ENCODE data around the gene ZNF135. TPM values are rescaled to one million over a fixed set of nuclear protein-coding genes. Genes with fewer than 3 reads are reported as not detected.

ZNF135 gene
- total RNA-seq, 1 experiment from 2014 or later: not detected

DNA sequence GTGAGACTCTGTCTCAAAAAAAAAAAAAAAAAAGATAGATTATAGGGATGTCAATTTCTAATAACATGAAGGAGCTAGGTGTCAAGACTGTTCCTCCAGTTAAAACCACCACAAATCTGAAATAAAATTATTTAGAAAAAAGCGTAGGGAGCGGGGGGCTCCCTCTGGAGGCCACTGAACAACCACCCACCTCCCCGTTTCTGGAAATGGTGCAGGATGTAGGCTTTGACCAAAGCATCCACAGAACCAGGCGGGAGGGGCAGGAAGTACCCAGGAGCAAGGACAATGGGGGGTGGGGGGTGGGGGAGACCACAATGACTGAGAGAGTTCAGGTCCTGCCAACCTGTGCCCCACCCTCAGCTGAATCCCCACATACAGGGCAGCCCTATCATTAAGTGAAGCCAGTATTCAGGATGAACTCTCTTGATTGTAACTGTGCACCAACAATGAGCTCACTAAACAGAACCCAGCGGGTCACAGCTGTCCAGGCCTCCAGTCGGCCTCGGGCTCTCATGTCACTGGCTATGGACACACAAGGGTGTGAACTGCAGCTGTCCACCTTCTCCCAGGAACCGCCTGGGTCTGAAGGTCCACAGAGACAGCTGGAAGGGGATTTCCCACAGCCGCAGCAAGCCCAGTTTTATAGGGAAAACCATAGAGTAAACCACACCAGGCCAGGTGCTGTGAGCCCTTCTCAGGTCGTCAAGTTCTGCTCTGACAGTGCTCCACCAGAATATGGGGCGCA is 32.3 kb downstream of the ZNF135 start:
- Histone ChIP-seq H3K9me3 (ENCODE audit: low read length) (peaks cover 46% of the 10 kb centered on the region), H3K4me1 (ENCODE audit: insufficient read depth, low read length) (no peaks in the 10 kb centered on the region), H3F3A (ENCODE audit: low read length, unreplicated experiment) (no peaks in the 10 kb centered on the region), H3K4me2 (ENCODE audit: low read length) (no peak overlapping the region), H3K4me3 (ENCODE audit: low read length) (no peak overlapping the region), H3K79me2 (ENCODE audit: low read length) (no peaks in the 10 kb centered on the region), H4K20me1 (ENCODE audit: low read length) (no peaks in the 10 kb centered on the region), H3K9ac (ENCODE audit: low read length) (no peak overlapping the region), H2AFZ (ENCODE audit: low read length) (no peak overlapping the region), H3K27me3 (ENCODE audit: low read length) (no peaks in the 10 kb centered on the region), H3K36me3 (ENCODE audit: low read depth, low read length) (no peaks in the 10 kb centered on the region; the same call in 1 of the 2 replicates), H3K27ac (ENCODE audit: low read length) (no peak overlapping the region), H3K9me2 (replicated peaks; ENCODE audit: low read length) (no peaks in the 10 kb centered on the region)
- BruUV-seq (replicated peaks): no TSS peak
- ChIA-PET POLR2A (ENCODE audit: unreplicated experiment) (no interaction called here), CTCF (no interaction called here)
- ATAC-seq: no peak
- TF ChIP-seq EZH2 (IDR thresholded peaks at IDR 0.05; ENCODE audit: low read length, unreplicated experiment): no peak
- TF ChIP-seq, protein P1, sequence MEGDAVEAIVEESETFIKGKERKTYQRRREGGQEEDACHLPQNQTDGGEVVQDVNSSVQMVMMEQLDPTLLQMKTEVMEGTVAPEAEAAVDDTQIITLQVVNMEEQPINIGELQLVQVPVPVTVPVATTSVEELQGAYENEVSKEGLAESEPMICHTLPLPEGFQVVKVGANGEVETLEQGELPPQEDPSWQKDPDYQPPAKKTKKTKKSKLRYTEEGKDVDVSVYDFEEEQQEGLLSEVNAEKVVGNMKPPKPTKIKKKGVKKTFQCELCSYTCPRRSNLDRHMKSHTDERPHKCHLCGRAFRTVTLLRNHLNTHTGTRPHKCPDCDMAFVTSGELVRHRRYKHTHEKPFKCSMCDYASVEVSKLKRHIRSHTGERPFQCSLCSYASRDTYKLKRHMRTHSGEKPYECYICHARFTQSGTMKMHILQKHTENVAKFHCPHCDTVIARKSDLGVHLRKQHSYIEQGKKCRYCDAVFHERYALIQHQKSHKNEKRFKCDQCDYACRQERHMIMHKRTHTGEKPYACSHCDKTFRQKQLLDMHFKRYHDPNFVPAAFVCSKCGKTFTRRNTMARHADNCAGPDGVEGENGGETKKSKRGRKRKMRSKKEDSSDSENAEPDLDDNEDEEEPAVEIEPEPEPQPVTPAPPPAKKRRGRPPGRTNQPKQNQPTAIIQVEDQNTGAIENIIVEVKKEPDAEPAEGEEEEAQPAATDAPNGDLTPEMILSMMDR (conservative IDR thresholded peaks at IDR 0.05; ENCODE audit: low read depth, low read length): no peak
- TF ChIP-seq EZH2phosphoT487 (IDR thresholded peaks at IDR 0.05; ENCODE audit: borderline replicate concordance, low read length): no peak
- intact Hi-C loops (cut with micrococcal nuclease): no loop called here
- no peak for DNase-seq

DNA sequence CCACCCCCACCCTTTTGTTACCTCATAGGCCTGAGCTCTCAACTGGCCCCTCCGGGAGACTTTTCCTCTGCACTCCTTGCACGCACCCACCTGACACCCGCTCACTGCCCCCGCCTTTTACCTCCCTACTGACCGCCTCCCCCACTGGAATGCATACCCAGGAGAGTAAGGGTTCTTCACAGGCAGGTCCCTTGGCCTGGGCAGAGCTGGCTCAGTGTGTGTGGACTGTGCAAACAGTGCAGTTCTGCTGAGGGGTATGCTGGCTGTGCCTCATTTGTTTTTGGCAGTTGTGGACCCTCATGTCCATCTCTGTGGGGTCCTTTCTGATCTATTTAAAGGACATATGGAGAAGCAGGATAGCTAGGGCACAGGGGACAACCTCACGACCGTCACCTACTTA is 34.0 kb downstream of the ZNF135 start:
- POLR2A ChIA-PET (ENCODE audit: unreplicated experiment): no interaction called here
- BruUV-seq (replicated peaks): no TSS peak
- no peaks in the 10 kb centered on the region for H4K20me1 ChIP-seq (ENCODE audit: low read length)
- H3K4me3 ChIP-seq (ENCODE audit: low read length): no peak overlapping the region
- no peaks in the 10 kb centered on the region for H3K9me2 ChIP-seq (replicated peaks; ENCODE audit: low read length)
- H3K79me2 ChIP-seq (ENCODE audit: low read length): no peaks in the 10 kb centered on the region
- no peaks in the 10 kb centered on the region for H3K4me1 ChIP-seq (ENCODE audit: insufficient read depth, low read length)
- CTCF ChIA-PET: no interaction called here
- no peak overlapping the region for H3K27ac ChIP-seq (ENCODE audit: low read length)
- H3K4me2 ChIP-seq (ENCODE audit: low read length): no peak overlapping the region
- H2AFZ ChIP-seq (ENCODE audit: low read length): no peak overlapping the region
- intact Hi-C loops (cut with micrococcal nuclease): no loop called here
- no peaks in the 10 kb centered on the region for H3F3A ChIP-seq (ENCODE audit: low read length, unreplicated experiment)
- no peaks in the 10 kb centered on the region; the same call in 1 of the 2 replicates for H3K36me3 ChIP-seq (ENCODE audit: low read depth, low read length)
- no peak for DNase-seq
- no peak for ATAC-seq
- no peak overlapping the region for H3K9ac ChIP-seq (ENCODE audit: low read length)
- H3K27me3 ChIP-seq (ENCODE audit: low read length): no peaks in the 10 kb centered on the region
- TF ChIP-seq, protein P1 (conservative IDR thresholded peaks at IDR 0.05; ENCODE audit: low read depth, low read length): no peak
- TF ChIP-seq EZH2phosphoT487 (IDR thresholded peaks at IDR 0.05; ENCODE audit: borderline replicate concordance, low read length) (no peak), EZH2 (IDR thresholded peaks at IDR 0.05; ENCODE audit: low read length, unreplicated experiment) (no peak)
- peaks cover 42% of the 10 kb centered on the region for H3K9me3 ChIP-seq (ENCODE audit: low read length)

DNA sequence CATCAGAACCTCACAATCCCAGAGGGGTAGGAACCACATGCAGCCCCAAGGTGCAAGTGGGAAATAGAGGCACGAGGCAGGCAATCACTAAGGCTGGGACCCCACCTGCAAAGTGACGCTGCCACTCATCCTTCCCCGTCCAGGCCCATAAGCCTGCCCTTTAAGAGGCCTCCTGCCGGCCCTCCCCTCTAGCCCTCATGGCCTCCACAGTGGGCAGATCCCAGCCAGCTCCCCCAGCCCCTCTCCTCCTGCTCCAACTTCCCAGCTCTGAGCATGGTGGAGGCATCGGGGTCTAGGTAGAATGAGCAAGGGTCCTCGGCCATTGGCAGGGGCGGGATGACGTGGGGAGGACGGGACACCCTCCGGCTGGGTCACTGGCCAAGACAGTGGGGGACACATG is 36.2 kb downstream of the ZNF135 start:
- CTCF ChIA-PET: no interaction called here
- no peak overlapping the region for H3K27ac ChIP-seq (ENCODE audit: low read length)
- no peak overlapping the region for H2AFZ ChIP-seq (ENCODE audit: low read length)
- no peaks in the 10 kb centered on the region for H3K4me1 ChIP-seq (ENCODE audit: insufficient read depth, low read length)
- no peaks in the 10 kb centered on the region; the same call in 1 of the 2 replicates for H3K36me3 ChIP-seq (ENCODE audit: low read depth, low read length)
- DNase-seq (no peak), ATAC-seq (no peak)
- H3K9me3 ChIP-seq (ENCODE audit: low read length): peaks cover 55% of the 10 kb centered on the region
- no peak overlapping the region for H3K4me3 ChIP-seq (ENCODE audit: low read length)
- TF ChIP-seq, protein P1 (conservative IDR thresholded peaks at IDR 0.05; ENCODE audit: low read depth, low read length): no peak
- TF ChIP-seq EZH2 (IDR thresholded peaks at IDR 0.05; ENCODE audit: low read length, unreplicated experiment) (no peak), EZH2phosphoT487 (IDR thresholded peaks at IDR 0.05; ENCODE audit: borderline replicate concordance, low read length) (no peak)
- no peak overlapping the region for H3K9ac ChIP-seq (ENCODE audit: low read length)
- H3K27me3 ChIP-seq (ENCODE audit: low read length): no peaks in the 10 kb centered on the region
- H4K20me1 ChIP-seq (ENCODE audit: low read length): no peaks in the 10 kb centered on the region
- intact Hi-C loops (cut with micrococcal nuclease): no loop called here
- no peaks in the 10 kb centered on the region for H3K9me2 ChIP-seq (replicated peaks; ENCODE audit: low read length)
- POLR2A ChIA-PET (ENCODE audit: unreplicated experiment): no interaction called here
- no TSS peak for BruUV-seq (replicated peaks)
- H3K4me2 ChIP-seq (ENCODE audit: low read length): no peak overlapping the region
- no peaks in the 10 kb centered on the region for H3K79me2 ChIP-seq (ENCODE audit: low read length)
- H3F3A ChIP-seq (ENCODE audit: low read length, unreplicated experiment): no peaks in the 10 kb centered on the region

Measured in PC-3 (cell line).